Endothelial cell of umbilical vein (primary cell): ENCODE results near the gene HOXD3. TPM values are rescaled to one million over a fixed set of nuclear protein-coding genes. Genes with fewer than 3 reads are reported as not detected.
A peak's percentile ranks its signal among the peaks of the same experiment; 100 is the strongest.

Experiments used
- BruUV-seq: library from RNA; stranded (reverse); fragments of 400-500 nt; replicated peaks from 2 replicates; lab custom pipeline; 2021; lab: Mats Ljungman, UMichigan
- CTCF ChIA-PET: fragments of 300-600, 350-600 bp; sonication (Branson Sonifier 250); formaldehyde crosslinking; loops from one replicate; lab custom pipeline; 2021; ENCODE audit warnings: antibody characterized with exemption, inconsistent platforms; lab: Charles Lee
- POLR2A ChIA-PET: fragments of 300-600, 350-600 bp; sonication (Branson Sonifier 250); formaldehyde crosslinking; loops from one replicate; lab custom pipeline; 2021; ENCODE audit warnings: antibody characterized with exemption, inconsistent platforms; lab: Charles Lee
- DNase-seq: peaks from one replicate; pipeline ENCODE4 v3.0.0-alpha.2; 2011; ENCODE audit warnings: low read depth, low spot score
- FAIRE-seq: peaks from 2 replicates; lab custom pipeline; 2011; peaks lifted over from hg19 to GRCh38; lab: Jason Lieb, UNC
- H2AFZ ChIP-seq: 2 replicates; pipeline ENCODE4 v1.6.0; 2012; ENCODE audit warnings: low read depth, low read length, control low read depth, inconsistent platforms
- H3K27ac ChIP-seq: 2 replicates; pipeline ENCODE4 v1.5.1; 2011; ENCODE audit warnings: low read depth, mild to moderate bottlenecking, control low read depth, low read length, moderate library complexity; ENCODE audit not compliant: insufficient read depth
- H3K27me3 ChIP-seq, 2 experiments: 2 replicates each; pipeline versions ENCODE4 v1.6.0 to v1.6.1; 2011; ENCODE audit warnings: low read length in 2 of 2, mixed read lengths in 1 of 2; ENCODE audit not compliant: control insufficient read depth in 2 of 2, insufficient read depth in 2 of 2
- H3K36me3 ChIP-seq, 2 experiments: 2 replicates in 1 of 2; 3 replicates in 1 of 2; pipeline ENCODE4 v1.5.1; 2011; ENCODE audit warnings: low read length in 2 of 2, mild to moderate bottlenecking in 1 of 2, moderate library complexity in 1 of 2; ENCODE audit not compliant: control insufficient read depth in 2 of 2, insufficient read depth in 2 of 2; ENCODE audit errors: extremely low read depth in 1 of 2
- H3K4me1 ChIP-seq: 3 replicates; pipeline ENCODE4 v1.5.1; 2011; ENCODE audit warnings: mild to moderate bottlenecking, low read length; ENCODE audit not compliant: control insufficient read depth, insufficient read depth; ENCODE audit errors: extremely low read depth
- H3K4me2 ChIP-seq: 2 replicates; pipeline ENCODE4 v1.6.1; 2011; ENCODE audit warnings: low read length, control low read depth, mixed read lengths; ENCODE audit not compliant: insufficient read depth
- H3K4me3 ChIP-seq, 3 experiments: fragments of 200-600 bp in 1 of 3; sonication (generic), shearing (Covaris generic) in 1 of 3; replicated peaks in 1 of 3; 2 replicates each; pipeline ENCODE4 v1.5.1; 2011 to 2016; ENCODE audit warnings: control low read depth in 3 of 3, low read length in 3 of 3, mild to moderate bottlenecking in 2 of 3, inconsistent platforms in 1 of 3, low read depth in 1 of 3, moderate library complexity in 1 of 3; ENCODE audit not compliant: insufficient read depth in 1 of 3
- H3K79me2 ChIP-seq: 2 replicates; pipeline ENCODE4 v1.6.0; 2012; ENCODE audit warnings: low read length, inconsistent platforms; ENCODE audit not compliant: control insufficient read depth, insufficient read depth
- H3K9ac ChIP-seq: replicated peaks from 2 replicates; pipeline ENCODE3; 2011; ENCODE audit warnings: low read length, control low read depth; ENCODE audit not compliant: insufficient read depth; ENCODE audit errors: extremely low read depth
- H3K9me1 ChIP-seq: replicated peaks from 3 replicates; pipeline ENCODE4 v1.6.0; 2011; ENCODE audit warnings: mild to moderate bottlenecking, low read length; ENCODE audit not compliant: control insufficient read depth, insufficient read depth; ENCODE audit errors: extremely low read depth
- H3K9me3 ChIP-seq: replicated peaks from 2 replicates; pipeline ENCODE4 v1.5.1; 2012; ENCODE audit warnings: low read length, inconsistent platforms; ENCODE audit not compliant: control insufficient read depth, insufficient read depth
- H4K20me1 ChIP-seq: replicated peaks from 2 replicates; pipeline ENCODE3; 2011; ENCODE audit warnings: mild to moderate bottlenecking, low read length; ENCODE audit not compliant: control insufficient read depth, insufficient read depth; ENCODE audit errors: extremely low read depth
- CTCF ChIP-seq, 2 donors: IDR thresholded peaks; 1 replicate in 1 of 2; 2 replicates in 1 of 2; pipeline ENCODE4 v1.5.1; 2011; ENCODE audit warnings: low read length in 2 of 2, mild to moderate bottlenecking in 2 of 2, moderate library complexity in 2 of 2, control low read depth in 1 of 2, inconsistent platforms in 1 of 2, low read depth in 1 of 2; ENCODE audit not compliant: insufficient read depth in 1 of 2; ENCODE audit errors: extremely low read depth in 1 of 2
- EZH2 ChIP-seq: IDR thresholded peaks from 2 replicates; pipeline ENCODE4 v1.6.1; 2012; ENCODE audit warnings: borderline replicate concordance, low read depth, mild to moderate bottlenecking, moderate library complexity, low read length, inconsistent platforms; ENCODE audit not compliant: severe bottlenecking
- FOS ChIP-seq: IDR thresholded peaks from 2 replicates; pipeline ENCODE4 v1.6.1; 2011; ENCODE audit warnings: mild to moderate bottlenecking, low read length, moderate library complexity, borderline replicate concordance; ENCODE audit not compliant: insufficient read depth
- GATA2 ChIP-seq: IDR thresholded peaks from 2 replicates; pipeline ENCODE4 v1.7.0; 2011; ENCODE audit warnings: low read depth, mild to moderate bottlenecking, moderate library complexity, mixed read lengths, low read length; ENCODE audit not compliant: insufficient read length, insufficient read depth
- MAX ChIP-seq: IDR thresholded peaks from 2 replicates; pipeline ENCODE4 v1.6.1; 2011; ENCODE audit not compliant: insufficient read depth, insufficient read length
- MYC ChIP-seq: IDR thresholded peaks from one replicate; pipeline ENCODE4 v1.6.1; 2011; ENCODE audit warnings: mild to moderate bottlenecking, low read depth, low read length
- POLR2AphosphoS5 ChIP-seq: IDR thresholded peaks from 2 replicates; pipeline ENCODE4 v1.6.1; 2012; ENCODE audit warnings: low read depth, mild to moderate bottlenecking, control low read depth, low read length, moderate library complexity; ENCODE audit not compliant: insufficient read depth
- dilution Hi-C: fragments of 300-500 bp; cut with MboI; formaldehyde crosslinking; loops from one replicate; pipeline ENCODE4 v1.15.0; 2019; ENCODE audit warnings: low sequenced_read_pairs; ENCODE audit not compliant: extremely low pct_ligation_motif_present
- intact Hi-C: fragments of 100-400 bp; cut with micrococcal nuclease; formaldehyde crosslinking; loops from one replicate; pipeline ENCODE4 v1.10.0; 2022
- polyA plus RNA-seq, 4 experiments: library from polyadenylated mRNA; depleted of rRNA in 3 of 4; stranded (reverse) in 3 of 4; unstranded in 1 of 4; fragments of >200 nt; gene quantifications; 2 replicates each; pipeline versions ENCODE4 v1.2.1 to v1.2.3, GENCODE V29; 2011 to 2012; ENCODE audit warnings: missing spikeins in 1 of 4
- total RNA-seq: library from RNA; stranded (reverse); gene quantifications from 2 replicates; pipeline ENCODE4 v1.2.3, GENCODE V29; 2021

HOXD3 gene
- total and polyA plus RNA-seq, 2 donors (not counting 3 experiments of a cell fraction or from before 2014, with no cell fraction given) = 2.9 to 20.9 TPM

GRCh38 chr2:176114930-176115625 lies 42.0 kb upstream of the HOXD3 start:
- intact Hi-C loops = no loop called here
- no peak overlapping the region for H3K9ac ChIP-seq
- H3K4me3 ChIP-seq = no peak overlapping the region
- no peaks in the 10 kb centered on the region for H3K79me2 ChIP-seq
- ChIA-PET POLR2A (no interaction called here), CTCF (interaction anchor here (1.2 to 1.8 kb wide), 4 partner anchors 12 to 1047 kb away, joined by 4 to 6 read pairs (median 6); no protein-coding TSS in a partner anchor)
- no peak overlapping the region for H3K27ac ChIP-seq
- H3K4me1 ChIP-seq = peaks cover 4% of the 10 kb centered on the region
- no peaks in the 10 kb centered on the region for H3K9me3 ChIP-seq
- no peak overlapping the region for H2AFZ ChIP-seq
- FAIRE-seq (no peak), DNase-seq (no peak)
- no peak overlapping the region for H3K4me2 ChIP-seq
- peaks cover 84 to 98% of the 10 kb centered on the region in 2 experiments for H3K27me3 ChIP-seq
- no peaks in the 10 kb centered on the region for H4K20me1 ChIP-seq
- H3K9me1 ChIP-seq = no peaks in the 10 kb centered on the region
- no peaks in the 10 kb centered on the region for H3K36me3 ChIP-seq
- dilution Hi-C loops = no loop called here
- TF ChIP-seq POLR2AphosphoS5 = no peak
- TF ChIP-seq FOS = no peak
- peak; percentile 12 for TF ChIP-seq EZH2
- BruUV-seq = no TSS peak

GRCh38 chr2:176115883-176116813 lies 41.0 kb upstream of the HOXD3 start, which contains the start of gene HOXD10:
Gene HOXD10 (plus strand): TSS chr2:176116778. CDS start chr2:176116834, 56 bp downstream.
- peaks cover 4% of the 10 kb centered on the region for H3K4me1 ChIP-seq

More at GRCh38 chr2:176115883-176116813, 41.0 kb upstream of the HOXD3 start, which contains the start of gene HOXD10:
- H3K9me3 ChIP-seq = no peaks in the 10 kb centered on the region
- H2AFZ ChIP-seq = peak within 1 kb of the TSS; percentile 58
- dilution Hi-C loops = no loop called here
- DNase-seq (peak; percentile 78), FAIRE-seq (peak; percentile 79)
- TF ChIP-seq MYC (no peak), MAX (peak; percentile 93), EZH2 (peak; percentile 62), FOS (no peak), CTCF (IDR thresholded peaks at IDR 0.05; ENCODE audit: extremely low read depth in 1 of 2, insufficient read depth in 1 of 2, low read depth in 1 of 2, low read length in 2 of 2) (peak; percentile 59 to 78), GATA2 (no peak)
- H3K27ac ChIP-seq = no peak within 1 kb of the TSS
- ChIA-PET CTCF (interaction anchor here (1.2 to 2.2 kb wide), 10 partner anchors 11 to 1046 kb away, joined by 4 to 16 read pairs (median 6); no protein-coding TSS in a partner anchor), POLR2A (no interaction called here)
- peak within 1 kb of the TSS; percentile 59 for H3K4me2 ChIP-seq
- H4K20me1 ChIP-seq = no peaks in the 10 kb centered on the region
- H3K36me3 ChIP-seq = no peaks in the 10 kb centered on the region
- H3K9ac ChIP-seq = no peak within 1 kb of the TSS
- peak within 1 kb of the TSS in 1 of 3 experiments; percentile 10 for H3K4me3 ChIP-seq
- peaks cover 86 to 98% of the 10 kb centered on the region in 2 experiments for H3K27me3 ChIP-seq
- BruUV-seq = no TSS peak
- H3K9me1 ChIP-seq = no peaks in the 10 kb centered on the region
- intact Hi-C loops = loop anchor here (1.0 kb wide), 2 partner anchors 536 to 698 kb away; no protein-coding TSS in a partner anchor
- no peaks in the 10 kb centered on the region for H3K79me2 ChIP-seq
